GM10266 (cell line): ENCODE measurements around the gene TACR1.

ENCODE experiments used
- DNase-seq: peaks from one replicate; pipeline ENCODE4 v3.0.0; 2012; ENCODE audit errors: extremely low spot score
- TF ChIP-seq, protein P1 (sequence below): IDR thresholded peaks from 2 replicates; pipeline ENCODE4 v1.5.1; 2012; ENCODE audit warnings: mild to moderate bottlenecking, low read depth; ENCODE audit not compliant: control insufficient read depth, insufficient read depth; ENCODE audit errors: missing control alignments

Gene TACR1

GRCh38 chr2:75113231-75113869, 86.0 kb downstream of the TACR1 start:
- TF ChIP-seq, protein P1, sequence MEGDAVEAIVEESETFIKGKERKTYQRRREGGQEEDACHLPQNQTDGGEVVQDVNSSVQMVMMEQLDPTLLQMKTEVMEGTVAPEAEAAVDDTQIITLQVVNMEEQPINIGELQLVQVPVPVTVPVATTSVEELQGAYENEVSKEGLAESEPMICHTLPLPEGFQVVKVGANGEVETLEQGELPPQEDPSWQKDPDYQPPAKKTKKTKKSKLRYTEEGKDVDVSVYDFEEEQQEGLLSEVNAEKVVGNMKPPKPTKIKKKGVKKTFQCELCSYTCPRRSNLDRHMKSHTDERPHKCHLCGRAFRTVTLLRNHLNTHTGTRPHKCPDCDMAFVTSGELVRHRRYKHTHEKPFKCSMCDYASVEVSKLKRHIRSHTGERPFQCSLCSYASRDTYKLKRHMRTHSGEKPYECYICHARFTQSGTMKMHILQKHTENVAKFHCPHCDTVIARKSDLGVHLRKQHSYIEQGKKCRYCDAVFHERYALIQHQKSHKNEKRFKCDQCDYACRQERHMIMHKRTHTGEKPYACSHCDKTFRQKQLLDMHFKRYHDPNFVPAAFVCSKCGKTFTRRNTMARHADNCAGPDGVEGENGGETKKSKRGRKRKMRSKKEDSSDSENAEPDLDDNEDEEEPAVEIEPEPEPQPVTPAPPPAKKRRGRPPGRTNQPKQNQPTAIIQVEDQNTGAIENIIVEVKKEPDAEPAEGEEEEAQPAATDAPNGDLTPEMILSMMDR = no peak
- no peak for DNase-seq

GRCh38 chr2:75108937-75109482, 90.3 kb downstream of the TACR1 start:
- TF ChIP-seq, protein P1 = no peak

GRCh38 chr2:75102011-75102410, 97.3 kb downstream of the TACR1 start:
- no peak for DNase-seq
- TF ChIP-seq, protein P1 = no peak

More at GRCh38 chr2:75108937-75109482, 90.3 kb downstream of the TACR1 start:
- no peak for DNase-seq

- TF ChIP-seq, protein P1 = no peak
- DNase-seq = no peak
Measured at GRCh38 chr2:75100801-75101151, 98.5 kb downstream of the TACR1 start.

DNA sequence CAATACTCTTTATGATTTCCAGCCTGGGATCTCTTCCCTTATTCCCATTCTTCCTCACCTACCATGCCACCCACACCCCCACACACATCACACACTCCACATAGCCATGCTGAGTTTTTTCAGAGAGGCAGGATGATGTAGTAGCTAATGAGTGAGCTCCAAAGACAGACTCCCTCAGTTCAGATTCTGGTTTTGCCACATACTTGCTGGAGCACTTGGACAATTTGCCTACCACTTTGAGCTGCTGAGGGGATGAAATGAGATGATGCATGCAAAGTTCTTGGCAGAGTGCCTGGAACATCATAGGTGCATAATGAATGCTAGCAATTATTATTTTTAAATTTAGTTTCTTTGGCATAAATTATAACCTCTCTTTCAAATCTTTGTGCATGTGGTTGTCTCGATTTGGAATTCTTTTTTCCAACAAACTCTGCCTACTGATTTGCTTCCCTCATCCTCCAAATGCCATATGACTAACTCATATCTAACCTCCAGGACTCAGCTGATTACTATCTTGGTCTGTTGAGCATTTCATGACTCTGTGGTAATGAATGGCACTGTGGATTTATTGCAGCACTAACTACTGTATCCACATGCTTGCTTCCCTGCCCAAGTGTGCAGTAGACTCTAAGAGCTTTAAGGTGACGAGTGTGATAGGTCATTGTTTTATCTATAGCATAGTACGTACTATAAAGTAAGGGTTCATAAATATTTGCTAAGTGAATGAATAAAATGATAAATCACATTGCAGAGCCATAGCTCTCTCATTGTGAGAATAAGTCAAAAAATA, 99.1 kb downstream of the TACR1 start:
- TF ChIP-seq, protein P1 = no peak
- DNase-seq = no peak

- TF ChIP-seq, protein P1 = no peak
- no peak for DNase-seq
Measured at GRCh38 chr2:75099521-75099922, 99.8 kb downstream of the TACR1 start.

- TF ChIP-seq, protein P1 = peak; percentile 36
- DNase-seq = peak; percentile 25
Measured at GRCh38 chr2:75098856-75099255, 100.5 kb downstream of the TACR1 start.
